Esophagus muscularis mucosa (tissue), 4 donors: ENCODE measurements around the gene KCNH1.

Source experiments
- CTCF ChIP-seq, 3 experiments: fragments of 200-600 bp in 2 of 3; fragments of 450-650 bp in 1 of 3; sonication (generic) in 2 of 3; IDR thresholded peaks; one replicate each; pipeline ENCODE4 v1.5.1; 2017 to 2019; ENCODE audit warnings: antibody characterized with exemption in 3 of 3, mild to moderate bottlenecking in 2 of 3, moderate library complexity in 1 of 3
- EP300 ChIP-seq: sonication (generic); formaldehyde crosslinking; IDR thresholded peaks from one replicate; pipeline ENCODE4 v1.6.1; 2017; ENCODE audit warnings: antibody characterized with exemption
- POLR2A ChIP-seq: fragments of 450-650 bp; IDR thresholded peaks from one replicate; pipeline ENCODE4 v1.6.1; 2017; ENCODE audit warnings: antibody characterized with exemption, moderate library complexity, mild to moderate bottlenecking, low read depth
- POLR2AphosphoS5 ChIP-seq, 2 donors: sonication (generic); formaldehyde crosslinking; IDR thresholded peaks; one replicate each; pipeline ENCODE4 v1.6.1; 2017; ENCODE audit warnings: antibody characterized with exemption in 2 of 2

GRCh38 chr1:210758761-210759160, 375.2 kb downstream of the KCNH1 start:
- TF ChIP-seq CTCF (IDR thresholded peaks at IDR 0.05) (no peak), POLR2A (no peak), POLR2AphosphoS5 (IDR thresholded peaks at IDR 0.05) (no peak), EP300 (no peak)
